RKO (cell line): ENCODE results near the gene TP53RK.
"Not testable (repeated sequence)": the region's sequence is repeated elsewhere in the genome, so short reads cannot be mapped to it uniquely, and the experiment has no call there.

Experiments used
- DNase-seq: peaks from one replicate; pipeline ENCODE4 v3.0.0-alpha.2; 2016; ENCODE audit warnings: low spot score

TP53RK gene

DNA sequence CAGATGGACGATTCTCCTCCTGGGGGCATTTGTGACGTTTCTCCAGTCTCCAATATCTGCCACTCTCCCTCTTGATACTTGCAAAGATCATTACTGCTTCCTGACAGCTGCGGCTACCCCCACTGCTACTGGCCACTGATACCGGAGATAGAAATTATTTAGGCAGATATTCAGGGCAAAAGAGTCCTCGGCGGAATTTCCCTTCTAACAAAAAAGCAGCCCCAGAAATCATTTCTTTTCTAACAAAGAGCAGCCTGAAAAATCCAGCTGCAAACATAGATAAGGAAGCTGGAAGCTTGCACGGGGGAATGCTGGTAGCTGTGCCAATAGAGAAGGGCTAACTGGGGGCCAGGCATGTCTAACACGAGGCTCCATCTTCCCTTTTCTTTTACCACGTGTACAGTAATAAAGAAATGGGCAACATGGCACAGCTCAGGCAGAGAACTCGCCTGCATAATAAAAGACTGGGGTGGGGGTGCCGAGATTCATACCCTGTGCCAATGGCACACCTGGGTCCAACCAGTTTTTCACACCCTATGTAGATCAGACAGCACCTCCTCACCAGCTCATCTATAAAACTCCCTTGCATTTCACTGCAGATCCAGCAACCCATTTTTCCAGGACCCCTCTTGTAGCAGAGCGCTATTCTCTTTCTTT, 6.1 kb downstream of the TP53RK start:
- no peak for DNase-seq

- DNase-seq, result no peak
These were observed 7.0 kb downstream of the TP53RK start for GRCh38 chr20:46682063-46682821.

- peak; percentile 52 for DNase-seq
These were observed 8.0 kb downstream of the TP53RK start for GRCh38 chr20:46681032-46681854.

DNA sequence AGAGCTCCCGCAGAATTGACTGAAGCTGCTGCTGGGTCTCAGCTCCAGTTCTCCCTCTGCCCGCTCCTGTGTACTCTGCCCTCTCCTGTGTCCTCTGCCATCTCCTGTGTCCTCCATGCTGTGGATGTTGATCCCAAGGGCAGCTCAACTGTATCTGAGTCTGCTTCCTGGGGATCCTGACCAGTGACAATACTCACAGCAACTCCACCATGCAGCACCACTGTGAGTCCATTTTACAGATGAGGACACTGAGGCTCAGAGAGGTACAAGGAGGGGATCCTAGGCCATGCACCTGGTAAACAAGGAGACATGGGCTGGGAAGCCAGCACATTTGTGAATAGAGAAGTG, 8.6 kb downstream of the TP53RK start:
- no peak for DNase-seq

- no peak for DNase-seq
These were observed 10.7 kb downstream of the TP53RK start for GRCh38 chr20:46678516-46678915.

- no peak for DNase-seq
These were observed 11.6 kb downstream of the TP53RK start for GRCh38 chr20:46677608-46678007.

- DNase-seq, result not testable (repeated sequence)
These were observed 12.5 kb downstream of the TP53RK start for GRCh38 chr20:46676649-46677316.

DNA sequence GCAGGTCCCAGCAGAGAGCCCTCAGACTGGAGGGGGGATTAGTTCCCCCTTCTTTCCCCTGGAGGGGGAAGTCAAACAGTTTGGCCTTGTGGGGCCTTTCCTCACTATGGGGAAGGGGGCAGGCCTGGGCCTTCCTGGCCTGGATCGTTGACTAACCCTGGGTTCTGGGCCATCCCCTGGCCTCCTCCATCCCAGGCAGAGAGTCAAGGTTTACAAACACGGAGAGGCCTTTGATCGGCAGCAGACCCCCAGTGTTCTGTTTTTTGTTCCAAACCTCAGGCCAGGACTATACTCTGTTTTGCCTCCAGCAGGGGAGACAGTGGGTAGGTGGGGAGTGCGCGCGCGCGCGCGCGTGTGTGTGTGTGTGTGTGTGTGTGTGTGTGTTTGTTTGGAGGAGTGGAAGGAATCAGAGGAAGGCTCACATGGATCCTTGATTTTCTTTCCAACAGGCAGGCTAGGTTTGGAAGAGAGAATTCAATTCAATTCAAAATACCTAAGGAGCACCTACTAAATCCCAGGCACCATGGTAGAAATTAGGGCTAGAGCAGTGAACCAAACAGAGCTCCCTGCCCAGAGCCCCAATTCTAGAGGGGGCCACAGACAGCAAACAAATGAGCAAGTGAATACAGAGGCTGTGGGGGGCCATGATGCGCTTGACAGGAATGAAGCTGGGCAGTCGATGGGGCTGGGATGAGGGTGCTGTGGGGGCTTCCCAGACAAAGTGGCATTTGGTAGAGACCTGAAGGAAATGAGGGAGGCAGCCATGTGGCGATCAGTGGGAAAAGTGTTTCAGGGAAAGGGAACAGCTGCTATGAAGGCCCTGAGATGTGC, 14.8 kb downstream of the TP53RK start:
- DNase-seq, result no peak

DNA sequence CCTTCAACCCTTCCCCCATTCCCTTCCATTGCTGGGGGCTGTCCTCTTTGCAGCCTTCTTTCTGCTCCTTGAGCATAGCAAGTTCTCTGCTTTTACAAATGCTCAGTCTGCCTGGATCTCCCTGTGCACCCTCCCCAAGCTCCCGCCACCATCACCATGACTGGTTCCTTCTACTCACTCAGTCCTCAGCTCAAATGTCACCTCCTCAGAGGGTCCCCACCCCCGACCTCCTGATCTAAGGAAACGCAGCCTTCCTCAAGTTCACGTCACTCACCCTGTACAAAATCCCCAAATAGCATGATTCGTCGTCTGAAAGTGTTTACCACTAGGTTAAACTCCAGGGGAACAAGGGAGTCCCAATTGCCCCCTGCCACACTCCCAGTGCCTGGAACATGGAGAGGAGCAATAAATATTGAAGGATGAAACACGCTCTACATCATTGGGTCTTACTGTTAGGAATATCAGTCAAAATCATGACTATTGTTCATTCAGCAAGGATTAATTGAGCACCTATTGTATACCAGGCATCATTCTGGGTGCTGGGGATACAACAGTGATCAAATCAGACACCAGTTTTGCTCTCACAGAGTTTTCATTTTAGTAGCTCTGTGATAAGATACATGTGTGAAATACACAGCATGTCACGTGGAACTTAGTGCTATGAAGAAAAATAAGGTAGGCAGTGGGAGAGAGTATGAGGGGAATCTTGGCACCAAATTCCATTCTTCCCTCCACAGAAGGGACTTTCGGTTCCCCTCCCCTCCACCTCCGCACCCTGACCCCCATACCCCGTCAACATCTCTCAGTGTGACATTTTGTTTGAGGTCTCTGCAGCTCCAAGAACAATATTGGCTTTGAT, 15.6 kb downstream of the TP53RK start:
- DNase-seq, result no peak

DNA sequence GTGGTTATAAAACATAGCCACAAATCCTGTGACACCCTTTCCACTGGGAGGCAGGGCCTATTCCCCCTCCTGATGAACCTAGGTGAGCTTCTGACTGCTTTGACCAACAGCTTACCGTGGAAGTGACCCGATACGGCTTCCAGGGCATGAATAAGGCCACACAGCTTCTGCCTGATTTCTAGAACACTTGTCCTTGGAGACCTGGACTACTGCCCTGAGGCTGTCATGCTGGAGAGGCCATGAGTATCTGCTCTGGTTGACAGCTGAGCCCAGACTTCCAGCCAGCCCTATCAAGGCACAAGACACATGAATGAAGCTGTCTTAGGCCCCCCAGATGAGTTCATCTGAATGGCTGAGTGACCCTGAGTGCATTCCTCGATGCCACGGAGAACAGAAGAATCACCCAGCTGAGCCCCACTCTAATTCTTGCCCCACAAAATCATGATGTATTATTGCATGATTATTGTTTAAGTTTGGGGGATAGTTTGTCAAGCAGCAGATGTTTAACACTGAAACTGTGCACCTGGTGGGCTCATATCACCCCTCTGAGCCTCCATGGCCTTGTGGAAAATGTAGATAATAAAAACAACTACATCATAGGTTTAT, 16.6 kb downstream of the TP53RK start:
- DNase-seq, result no peak

DNA sequence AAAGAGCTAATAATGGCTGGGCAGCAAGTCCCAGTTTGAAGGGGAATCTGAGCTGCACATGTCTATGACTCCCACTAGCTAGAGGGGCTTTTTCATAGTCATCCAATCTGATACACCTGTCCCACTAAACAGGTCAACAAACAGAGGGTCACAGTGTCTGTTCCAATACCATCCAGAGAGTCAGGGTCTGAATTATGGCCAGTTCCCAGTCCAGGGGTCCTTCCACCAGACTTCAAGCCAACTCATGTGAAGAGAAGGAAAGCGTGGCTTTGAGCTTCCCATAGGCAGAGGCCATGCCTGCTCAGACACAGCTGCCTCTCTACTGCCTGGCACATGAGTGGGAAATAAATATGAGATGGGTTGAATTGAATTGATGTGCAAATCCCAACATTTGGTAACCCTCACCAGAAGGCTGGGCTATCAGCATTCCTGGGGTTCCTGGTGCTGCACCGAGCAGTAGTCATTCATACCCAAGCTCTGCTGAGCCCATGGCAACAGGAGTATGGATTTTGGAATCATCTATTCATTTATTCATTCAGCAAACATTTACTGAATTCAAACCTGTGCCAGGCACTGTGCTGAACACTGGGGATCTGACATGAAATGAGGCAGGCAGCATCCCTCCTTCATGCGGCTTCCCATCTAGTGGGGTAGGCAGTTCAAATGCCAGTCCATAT, 17.2 kb downstream of the TP53RK start:
- DNase-seq, result no peak

DNA sequence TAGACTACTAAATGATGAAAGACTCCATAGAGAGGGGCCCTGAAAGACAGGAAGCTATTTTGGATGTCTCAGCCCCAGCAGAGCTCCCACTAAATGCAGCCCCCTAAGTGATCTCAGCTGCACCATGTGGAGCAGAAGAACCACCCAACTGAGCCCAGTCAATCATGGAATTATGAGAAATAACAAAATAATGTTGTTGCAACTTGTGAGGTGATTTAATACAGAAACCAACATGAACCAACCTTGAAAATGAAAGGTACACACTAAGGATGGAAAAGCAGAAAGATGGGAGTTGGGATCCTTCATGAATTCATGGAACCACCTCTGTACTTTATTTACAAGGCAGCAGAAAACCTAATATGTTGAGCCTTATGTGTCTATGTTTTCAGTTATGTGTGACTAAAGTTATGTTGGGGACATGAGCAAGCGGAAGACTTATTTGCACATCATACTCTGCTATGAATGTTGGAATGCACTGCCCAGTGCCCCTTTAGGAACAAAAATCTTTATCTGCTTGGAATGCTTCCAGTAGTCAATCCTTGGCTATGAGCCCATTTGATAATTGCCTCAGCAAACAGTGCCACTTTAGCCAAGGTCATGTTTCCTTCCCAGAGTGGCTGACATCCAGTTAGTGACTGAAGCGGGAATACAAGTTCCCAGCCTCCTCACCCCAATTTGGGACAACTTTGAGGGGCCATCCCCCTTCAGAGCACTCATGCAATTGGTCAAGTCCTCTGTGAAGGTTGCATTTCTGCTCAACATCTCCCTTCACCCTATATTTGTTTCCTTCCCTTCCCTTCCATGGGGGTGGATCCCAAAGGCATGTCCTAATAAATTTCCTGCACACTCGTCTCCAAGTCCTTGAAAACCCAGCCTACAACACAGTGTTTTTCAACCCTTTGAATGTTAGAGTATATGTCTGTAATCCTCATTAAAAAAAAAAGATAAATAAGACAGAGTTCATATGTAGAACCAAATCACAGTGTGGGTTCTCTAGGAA, 18.4 kb downstream of the TP53RK start:
- no peak for DNase-seq

GRCh38 chr20:46670228-46670584, 19.0 kb downstream of the TP53RK start:
- DNase-seq, result no peak

GRCh38 chr20:46666818-46667515, 22.3 kb downstream of the TP53RK start:
- no peak for DNase-seq

DNA sequence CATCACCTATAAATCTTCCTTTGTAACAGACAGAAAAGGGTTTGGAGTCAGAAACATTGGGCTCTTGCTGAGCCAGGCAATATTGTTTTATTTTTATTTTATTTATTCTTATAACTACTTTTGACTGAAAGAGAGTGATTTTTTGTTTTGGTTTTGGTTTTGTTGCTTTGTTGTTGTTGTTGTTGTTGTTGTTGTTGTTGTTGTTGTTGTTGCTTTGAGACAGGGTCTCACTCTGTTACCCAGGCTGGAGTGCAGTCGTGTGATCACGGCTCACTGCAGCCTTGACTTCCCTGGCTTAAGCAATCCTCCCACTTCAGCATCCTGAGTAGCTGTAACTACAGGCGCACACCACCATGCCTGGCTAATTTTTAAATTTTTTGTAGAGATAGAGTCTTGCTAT, 22.9 kb downstream of the TP53RK start:
- no peak for DNase-seq

DNA sequence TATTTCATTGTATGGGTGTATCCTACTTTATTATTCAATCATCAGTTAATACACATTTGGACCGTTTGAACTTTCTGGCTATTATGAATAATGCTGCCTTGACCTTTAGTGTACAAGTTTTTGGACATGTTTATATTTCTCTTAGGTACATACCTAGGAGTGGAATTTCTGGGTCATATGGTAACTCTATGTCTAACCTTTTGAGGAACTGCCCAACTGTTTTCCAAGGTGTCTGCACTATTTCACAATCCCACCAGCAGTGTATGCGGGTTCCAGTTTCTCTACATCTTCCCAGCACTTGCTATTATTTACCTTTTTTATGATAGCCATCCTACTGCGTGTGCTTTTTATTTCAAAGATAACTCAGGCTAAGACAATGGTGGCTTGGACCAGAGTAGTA, 23.6 kb downstream of the TP53RK start:
- DNase-seq, result no peak

DNA sequence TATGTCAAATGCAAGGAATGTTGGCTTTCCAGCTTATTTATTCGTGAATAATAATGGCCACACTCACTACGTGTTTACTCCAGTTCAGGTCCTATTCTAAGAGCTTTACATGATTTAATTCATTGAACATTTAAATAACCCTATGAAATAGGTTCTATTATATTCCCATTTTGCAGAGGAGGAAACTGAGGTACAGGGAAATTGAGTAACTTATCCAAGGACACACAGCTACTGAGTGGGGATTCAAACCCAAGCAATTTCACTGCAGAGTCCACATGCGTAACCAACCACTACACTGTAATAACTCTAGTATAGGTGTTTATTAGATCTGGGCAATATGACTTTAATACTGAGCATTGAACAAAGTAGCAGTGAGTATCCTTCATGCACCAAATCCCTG, 25.7 kb downstream of the TP53RK start:
- no peak for DNase-seq

GRCh38 chr20:46661659-46662058, 27.6 kb downstream of the TP53RK start:
- DNase-seq, result no peak
